Upper lobe of left lung (tissue), 6 donors: ENCODE data around the gene ZNF69. TPM values are rescaled to one million over a fixed set of nuclear protein-coding genes. Genes with fewer than 3 reads are reported as not detected.
"Not testable (repeated sequence)": the region's sequence is repeated elsewhere in the genome, so short reads cannot be mapped to it uniquely, and the experiment has no call there.

Experiments
- ATAC-seq, 2 donors: fragments of 200-7000 bp; cut with Tn5 transposase; one replicate each; pipeline ENCODE4 v1.9.1; 2022; ENCODE audit warnings: mild to moderate bottlenecking in 2 of 2, moderate library complexity in 2 of 2; ENCODE audit not compliant: low FRiP score in 2 of 2
- DNase-seq, 2 donors: peaks; one replicate each; pipeline ENCODE4 v3.0.0-alpha.2; 2019 to 2020
- H3K27ac ChIP-seq, 4 donors: fragments of 200-600 bp; sonication (generic); one replicate each; pipeline ENCODE4 v1.5.1; 2016 to 2019
- H3K27me3 ChIP-seq, 4 donors: fragments of 200-600 bp; sonication (generic); one replicate each; pipeline ENCODE4 v1.5.1; 2017 to 2019
- H3K36me3 ChIP-seq, 4 donors: fragments of 200-600 bp; sonication (generic); one replicate each; pipeline ENCODE4 v1.5.1; 2016 to 2019
- H3K4me1 ChIP-seq, 4 donors: fragments of 200-600 bp; sonication (generic); one replicate each; pipeline ENCODE4 v1.5.1; 2018 to 2019
- H3K4me3 ChIP-seq, 4 donors: fragments of 200-600 bp; sonication (generic); one replicate each; pipeline ENCODE4 v1.5.1; 2017 to 2019; ENCODE audit warnings: mild to moderate bottlenecking in 2 of 4, moderate library complexity in 1 of 4
- H3K9me3 ChIP-seq, 4 donors: fragments of 200-600 bp; sonication (generic); one replicate each; pipeline ENCODE4 v1.5.1; 2018 to 2019
- EP300 ChIP-seq, 4 donors: sonication (generic); formaldehyde crosslinking; IDR thresholded peaks; one replicate each; pipeline ENCODE4 v1.5.1; 2017; ENCODE audit warnings: antibody characterized with exemption in 4 of 4, control low read depth in 2 of 4
- POLR2A ChIP-seq, 4 donors: fragments of 450-650 bp; IDR thresholded peaks; one replicate each; pipeline ENCODE4 v1.5.1; 2016 to 2017; ENCODE audit warnings: antibody characterized with exemption in 4 of 4, mild to moderate bottlenecking in 2 of 4
- POLR2AphosphoS5 ChIP-seq, 2 donors: sonication (generic); formaldehyde crosslinking; IDR thresholded peaks; one replicate each; pipeline ENCODE4 v1.5.1; 2017; ENCODE audit warnings: antibody characterized with exemption in 2 of 2
- WGBS, 2 donors: methylation state at CpG; one replicate each; pipeline ENCODE4 v1.1.5; 2017 to 2018; 5-methylcytosine and 5-hydroxymethylcytosine counted together
- total RNA-seq, 6 donors: library from RNA; depleted of rRNA in 4 of 6; stranded (reverse); fragments of >200 nt in 4 of 6; gene quantifications; one replicate each; pipeline versions ENCODE4 v1.1.0 to v1.2.1, GENCODE V29; 2016 to 2021
- TF ChIP-seq, protein P1 (sequence below), 6 experiments: fragments of 450-650 bp in 4 of 6; fragments of 200-600 bp in 2 of 6; sonication (generic) in 2 of 6; IDR thresholded peaks; one replicate each; pipeline ENCODE4 v1.5.1; 2016 to 2019; ENCODE audit warnings: antibody characterized with exemption in 6 of 6
- donor health status: DM: no; HTN: no; CAD: no; lungs with moderate emphysema.
- donor health status: DM: no; HTN: yes; CAD: no; lungs with severe emphysema.

The ZNF69 gene
- total RNA-seq, 6 donors from 2014 or later: 10.1 to 29.3 (median 16.4) TPM

DNA sequence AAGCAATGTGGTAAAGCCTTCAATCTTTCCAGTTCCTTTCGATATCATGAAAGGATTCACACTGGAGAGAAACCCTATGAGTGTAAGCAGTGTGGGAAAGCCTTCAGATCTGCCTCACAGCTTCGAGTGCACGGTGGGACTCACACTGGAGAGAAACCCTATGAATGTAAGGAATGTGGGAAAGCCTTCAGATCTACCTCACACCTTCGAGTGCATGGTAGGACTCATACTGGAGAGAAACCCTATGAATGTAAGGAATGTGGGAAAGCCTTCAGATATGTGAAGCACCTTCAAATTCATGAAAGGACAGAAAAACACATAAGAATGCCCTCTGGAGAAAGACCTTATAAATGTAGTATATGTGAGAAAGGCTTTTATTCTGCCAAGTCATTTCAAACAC lies 61.6 kb downstream of the ZNF69 start:
- no peaks in the 10 kb centered on the region for H3K27me3 ChIP-seq
- peaks cover 26 to 56% (median 48%) of the 10 kb centered on the region in 4 donors for H3K36me3 ChIP-seq
- WGBS, 2 donors: 90 to 94% methylated on average over 4 of the region's 4 CpGs
- TF ChIP-seq POLR2A (IDR thresholded peaks at IDR 0.05): no peak
- no peak for TF ChIP-seq EP300 (IDR thresholded peaks at IDR 0.05)
- TF ChIP-seq POLR2AphosphoS5 (IDR thresholded peaks at IDR 0.05): no peak
- TF ChIP-seq, protein P1, sequence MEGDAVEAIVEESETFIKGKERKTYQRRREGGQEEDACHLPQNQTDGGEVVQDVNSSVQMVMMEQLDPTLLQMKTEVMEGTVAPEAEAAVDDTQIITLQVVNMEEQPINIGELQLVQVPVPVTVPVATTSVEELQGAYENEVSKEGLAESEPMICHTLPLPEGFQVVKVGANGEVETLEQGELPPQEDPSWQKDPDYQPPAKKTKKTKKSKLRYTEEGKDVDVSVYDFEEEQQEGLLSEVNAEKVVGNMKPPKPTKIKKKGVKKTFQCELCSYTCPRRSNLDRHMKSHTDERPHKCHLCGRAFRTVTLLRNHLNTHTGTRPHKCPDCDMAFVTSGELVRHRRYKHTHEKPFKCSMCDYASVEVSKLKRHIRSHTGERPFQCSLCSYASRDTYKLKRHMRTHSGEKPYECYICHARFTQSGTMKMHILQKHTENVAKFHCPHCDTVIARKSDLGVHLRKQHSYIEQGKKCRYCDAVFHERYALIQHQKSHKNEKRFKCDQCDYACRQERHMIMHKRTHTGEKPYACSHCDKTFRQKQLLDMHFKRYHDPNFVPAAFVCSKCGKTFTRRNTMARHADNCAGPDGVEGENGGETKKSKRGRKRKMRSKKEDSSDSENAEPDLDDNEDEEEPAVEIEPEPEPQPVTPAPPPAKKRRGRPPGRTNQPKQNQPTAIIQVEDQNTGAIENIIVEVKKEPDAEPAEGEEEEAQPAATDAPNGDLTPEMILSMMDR (IDR thresholded peaks at IDR 0.05): no peak
- no peak overlapping the region for H3K27ac ChIP-seq
- H3K4me3 ChIP-seq: no peak overlapping the region
- peaks cover 73 to 99% (median 96%) of the 10 kb centered on the region in 4 donors for H3K9me3 ChIP-seq
- DNase-seq (no peak), ATAC-seq (no peak)
- no peaks in the 10 kb centered on the region for H3K4me1 ChIP-seq

DNA sequence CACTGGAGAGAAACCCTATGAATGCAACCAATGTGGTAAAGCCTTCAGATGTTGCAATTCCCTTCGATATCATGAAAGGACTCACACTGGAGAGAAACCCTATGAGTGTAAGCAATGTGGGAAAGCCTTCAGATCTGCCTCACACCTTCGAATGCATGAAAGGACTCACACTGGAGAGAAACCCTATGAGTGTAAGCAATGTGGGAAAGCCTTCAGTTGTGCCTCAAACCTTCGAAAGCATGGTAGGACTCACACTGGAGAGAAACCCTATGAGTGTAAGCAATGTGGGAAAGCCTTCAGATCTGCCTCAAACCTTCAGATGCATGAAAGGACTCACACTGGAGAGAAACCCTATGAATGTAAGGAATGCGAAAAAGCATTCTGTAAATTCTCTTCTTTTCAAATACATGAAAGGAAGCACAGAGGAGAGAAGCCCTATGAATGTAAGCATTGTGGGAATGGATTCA lies 62.1 kb downstream of the ZNF69 start:
- not testable (repeated sequence) for H3K27me3 ChIP-seq, H3K27ac ChIP-seq, H3K4me1 ChIP-seq, ATAC-seq, H3K4me3 ChIP-seq, DNase-seq
- 91 to 97% methylated on average over 4 of the region's 4 CpGs for WGBS, 2 donors
- Histone ChIP-seq H3K9me3 (peaks cover 69 to 99% (median 94%) of the 10 kb centered on the region in 4 donors), H3K36me3 (peaks cover 26 to 52% (median 45%) of the 10 kb centered on the region in 4 donors)

DNA sequence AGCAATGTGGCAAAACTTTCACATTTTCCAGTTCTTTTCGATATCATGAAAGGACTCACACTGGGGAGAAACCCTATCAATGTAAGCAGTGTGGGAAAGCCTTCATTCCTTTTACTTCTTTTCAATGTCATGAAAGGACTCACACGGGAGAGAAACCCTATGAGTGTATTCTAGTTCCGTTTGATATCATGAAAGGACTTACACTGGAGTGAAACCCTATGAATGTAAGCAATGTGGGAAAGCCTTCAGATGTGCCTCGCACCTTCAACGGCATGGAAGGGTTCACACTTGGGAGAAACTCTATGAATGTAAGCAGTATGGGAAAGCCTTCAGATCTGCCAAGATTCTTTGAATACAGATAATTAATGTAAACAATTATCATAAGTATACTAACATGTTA lies 62.7 kb downstream of the ZNF69 start:
- Histone ChIP-seq H3K36me3 (peaks cover 26 to 46% (median 43%) of the 10 kb centered on the region in 4 donors), H3K9me3 (peaks cover 62 to 99% (median 88%) of the 10 kb centered on the region in 4 donors), H3K27ac (no peak overlapping the region), H3K4me1 (no peaks in the 10 kb centered on the region), H3K27me3 (no peaks in the 10 kb centered on the region), H3K4me3 (no peak overlapping the region)
- no peak for DNase-seq
- ATAC-seq: no peak
- 93 to 98% methylated on average over 5 of the region's 5 CpGs for WGBS, 2 donors
- TF ChIP-seq POLR2AphosphoS5 (IDR thresholded peaks at IDR 0.05) (no peak), POLR2A (IDR thresholded peaks at IDR 0.05) (no peak), EP300 (IDR thresholded peaks at IDR 0.05) (no peak)
- TF ChIP-seq, protein P1 (IDR thresholded peaks at IDR 0.05): no peak

Other genes with a start within 250 kb of the ZNF69 start
- 10 to 100 TPM in 2 of 6 donors, 1 to 10 TPM in 4; 6.1 to 22.0 (median 7.7) TPM for gene ZNF823, start 148.8 kb upstream of the ZNF69 start, total RNA-seq
- 10 to 100 TPM in 1 of 6 donors, 1 to 10 TPM in 5; 2.7 to 12.3 (median 6.9) TPM for gene ZNF441, start 120.8 kb upstream of the ZNF69 start, total RNA-seq
- gene ZNF491, start 89.3 kb upstream of the ZNF69 start, total RNA-seq: 1 to 10 TPM in 4 of 6 donors, under 1 TPM in 1, not detected in 1; 0.55 to 3.4 (median 2.0) TPM
- gene ZNF440, start 73.5 kb upstream of the ZNF69 start, total RNA-seq: 10 to 100 TPM; 12.4 to 49.2 (median 17.0) TPM
- 10 to 100 TPM in 4 of 6 donors, 1 to 10 TPM in 2; 6.8 to 27.2 (median 11.9) TPM for gene ZNF439, start 39.1 kb upstream of the ZNF69 start, total RNA-seq
- 10 to 100 TPM; 10.5 to 47.1 (median 14.9) TPM for gene ZNF700, start 37.3 kb downstream of the ZNF69 start, total RNA-seq
- gene ZNF763, start 77.3 kb downstream of the ZNF69 start, total RNA-seq: 1 to 10 TPM; 2.4 to 9.4 (median 5.9) TPM
- 10 to 100 TPM in 1 of 6 donors, 1 to 10 TPM in 5; 3.7 to 12.5 (median 6.3) TPM for gene ZNF433, start 147.9 kb downstream of the ZNF69 start, total RNA-seq
- gene ZNF878, start 165.2 kb downstream of the ZNF69 start, total RNA-seq: under 1 TPM in 3 of 6 donors, not detected in 3; 0.14 to 0.30 (median 0.17) TPM
- 10 to 100 TPM in 3 of 6 donors, 1 to 10 TPM in 3; 2.3 to 14.7 (median 9.8) TPM for gene ZNF844, start 176.9 kb downstream of the ZNF69 start, total RNA-seq